ENCODE results near the gene STUB1.

STUB1 gene

GRCh38 chr16:667780-668518 lies 12.3 kb upstream of the STUB1 start, which contains the start of gene RHOT2:
RHOT2 (plus strand) TSS chr16:668132; CDS start chr16:668200, 68 bp downstream.
- DNase-seq = peak; percentile 85 to 92

- DNase-seq = no peak
These were observed 11.6 kb upstream of the STUB1 start for GRCh38 chr16:668519-669171.

GRCh38 chr16:669666-670065 lies 10.5 kb upstream of the STUB1 start:
- no peak for DNase-seq

GRCh38 chr16:670485-671352 lies 9.5 kb upstream of the STUB1 start:
- DNase-seq = no peak

- DNase-seq = no peak
These were observed 8.7 kb upstream of the STUB1 start for GRCh38 chr16:671353-672131.

GRCh38 chr16:672371-672770 lies 7.8 kb upstream of the STUB1 start:
- DNase-seq = no peak

GRCh38 chr16:672851-673250 lies 7.4 kb upstream of the STUB1 start:
- DNase-seq = no peak

- no peak for DNase-seq
These were observed 6.7 kb upstream of the STUB1 start for GRCh38 chr16:673399-673991.

- no peak for DNase-seq
These were observed 5.9 kb upstream of the STUB1 start for GRCh38 chr16:674214-674881.

GRCh38 chr16:674968-675883 lies 5.0 kb upstream of the STUB1 start, which contains the start of gene RHBDL1:
RHBDL1 (plus strand) TSS chr16:675671; CDS start chr16:675791, 120 bp downstream.
- DNase-seq = peak in 1 of 2 donors; percentile 28

GRCh38 chr16:675884-676564 lies 4.2 kb upstream of the STUB1 start:
- no peak for DNase-seq

GRCh38 chr16:676565-676902 lies 3.7 kb upstream of the STUB1 start:
- no peak for DNase-seq

- DNase-seq = no peak
These were observed 3.3 kb upstream of the STUB1 start for GRCh38 chr16:676913-677312.

- DNase-seq = no peak
These were observed 2.7 kb upstream of the STUB1 start for GRCh38 chr16:677316-678190.

- DNase-seq = no peak
These were observed 1.9 kb upstream of the STUB1 start for GRCh38 chr16:678209-678857.

- peak in 1 of 2 donors; percentile 30 for DNase-seq
These were observed 1.1 kb upstream of the STUB1 start for GRCh38 chr16:678858-679813.

GRCh38 chr16:680625-680945 lies 375 bp downstream of the STUB1 start:
- no peak for DNase-seq

All from hippocampal formation (tissue), 2 donors.